Activated naive CD4-positive, alpha-beta T cell treated with anti-CD3 and anti-CD28 coated beads, Interleukin-2, amount 10 ng/mL, durations not matched to agents 7 days and 5 days (primary cell): ENCODE results near the gene CDC27.
"Not testable (repeated sequence)": the region's sequence is repeated elsewhere in the genome, so short reads cannot be mapped to it uniquely, and the experiment has no call there.

Experiments
- CTCF ChIA-PET: fragments of 350-600 bp; sonication (Branson Sonifier 250); formaldehyde crosslinking; loops from one replicate; lab custom pipeline; 2021; ENCODE audit warnings: antibody characterized with exemption; lab: Charles Lee
- DNase-seq: peaks from one replicate; pipeline ENCODE4 v3.0.0-alpha.2; 2020
- H3K27ac Mint-ChIP-seq: one replicate; pipeline ENCODE4 v1.8.0; 2021; ENCODE audit warnings: mild to moderate bottlenecking, moderate library complexity, mixed read lengths
- H3K27me3 Mint-ChIP-seq: one replicate; pipeline ENCODE4 v1.8.0; 2021; ENCODE audit warnings: mild to moderate bottlenecking, mixed read lengths
- H3K36me3 Mint-ChIP-seq: one replicate; pipeline ENCODE4 v1.8.0; 2021; ENCODE audit warnings: mixed read lengths
- H3K4me1 Mint-ChIP-seq: one replicate; pipeline ENCODE4 v1.8.0; 2021; ENCODE audit warnings: mixed read lengths
- H3K4me3 Mint-ChIP-seq: one replicate; pipeline ENCODE4 v1.8.0; 2021; ENCODE audit warnings: mild to moderate bottlenecking, moderate library complexity, mixed read lengths
- H3K9me3 Mint-ChIP-seq: one replicate; pipeline ENCODE4 v1.8.0; 2021; ENCODE audit warnings: mixed read lengths

The CDC27 gene

GRCh38 chr17:47170710-47171109 lies 18.4 kb downstream of the CDC27 start:
- H3K27me3 Mint-ChIP-seq: no peaks in the 10 kb centered on the region
- H3K4me1 Mint-ChIP-seq: peaks cover 23% of the 10 kb centered on the region
- no peak overlapping the region for H3K27ac Mint-ChIP-seq
- CTCF ChIA-PET: interaction anchor here (0.9 kb wide), 1 partner anchor 66 kb away, joined by 3 read pairs; no protein-coding TSS in a partner anchor
- H3K36me3 Mint-ChIP-seq: peaks cover 46% of the 10 kb centered on the region
- no peak overlapping the region for H3K4me3 Mint-ChIP-seq
- no peak for DNase-seq
- H3K9me3 Mint-ChIP-seq: no peaks in the 10 kb centered on the region

DNA sequence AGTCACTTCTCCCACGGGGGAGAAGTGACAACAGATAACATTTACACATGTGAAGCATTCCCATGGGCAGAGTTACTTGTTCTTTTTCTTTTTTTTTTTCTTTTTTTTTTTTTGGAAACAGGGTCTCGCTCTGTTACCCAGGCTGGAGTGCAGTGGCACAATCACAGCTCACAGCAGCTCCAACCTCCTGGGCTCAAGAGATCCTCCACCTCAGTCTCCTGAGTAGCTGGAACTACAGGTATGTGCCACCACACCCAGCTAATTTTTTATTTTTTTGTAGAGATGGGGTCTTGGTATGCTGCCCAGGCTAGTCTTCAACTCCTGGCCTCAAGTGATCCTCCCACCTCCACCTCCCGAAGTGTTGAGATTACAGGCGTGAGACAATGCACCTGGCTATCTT lies 20.2 kb downstream of the CDC27 start:
- DNase-seq, CTCF ChIA-PET, H3K4me3 Mint-ChIP-seq, H3K9me3 Mint-ChIP-seq, H3K27ac Mint-ChIP-seq, H3K27me3 Mint-ChIP-seq: not testable (repeated sequence)
- Mint-ChIP-seq H3K4me1 (peaks cover 13% of the 10 kb centered on the region), H3K36me3 (peaks cover 47% of the 10 kb centered on the region)

DNA sequence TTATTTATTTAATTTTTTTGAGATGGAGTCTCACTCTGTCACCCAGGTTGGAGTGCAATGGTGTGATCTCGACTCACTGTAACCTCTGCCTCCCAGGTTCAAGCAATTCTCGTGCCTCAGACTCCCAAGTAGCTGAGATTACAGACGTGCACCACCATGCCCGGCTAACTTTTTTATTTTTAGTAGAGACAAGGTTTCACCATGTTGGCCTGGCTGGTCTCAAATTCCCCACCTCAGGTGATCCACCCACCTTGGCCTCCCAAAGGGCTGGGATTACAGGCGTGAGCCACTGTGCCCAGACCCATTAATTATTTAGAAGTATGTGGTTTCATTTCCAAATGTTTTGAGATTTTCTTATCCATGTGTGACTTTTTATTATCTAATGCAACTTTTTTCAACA lies 22.2 kb downstream of the CDC27 start:
- DNase-seq, H3K4me3 Mint-ChIP-seq, CTCF ChIA-PET, H3K9me3 Mint-ChIP-seq, H3K27ac Mint-ChIP-seq, H3K27me3 Mint-ChIP-seq: not testable (repeated sequence)
- Mint-ChIP-seq H3K36me3 (peaks cover 56% of the 10 kb centered on the region), H3K4me1 (peaks cover 14% of the 10 kb centered on the region)

DNA sequence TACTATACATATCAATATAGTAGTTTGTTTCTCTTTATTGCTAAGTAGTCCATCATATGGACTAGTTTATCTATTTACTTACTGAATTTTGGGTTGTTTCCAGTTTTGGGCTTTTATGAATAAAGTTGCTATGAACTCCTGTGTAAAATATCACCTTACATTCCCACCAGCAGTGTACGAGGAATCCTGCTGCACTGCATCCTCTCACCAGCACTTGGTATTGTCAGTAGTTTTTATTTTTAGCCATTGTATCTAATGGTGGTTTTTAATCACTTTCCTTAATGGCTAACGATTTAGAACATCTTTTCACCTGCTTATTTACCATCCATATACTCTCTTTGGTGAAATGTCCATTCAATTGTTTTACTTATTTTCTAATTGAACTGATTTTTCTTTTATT lies 24.0 kb downstream of the CDC27 start:
- no peak overlapping the region for H3K4me3 Mint-ChIP-seq
- CTCF ChIA-PET: interaction anchor here (0.8 kb wide), 1 partner anchor 35 kb away, joined by 3 read pairs; no protein-coding TSS in a partner anchor
- peaks cover 57% of the 10 kb centered on the region for H3K36me3 Mint-ChIP-seq
- H3K9me3 Mint-ChIP-seq: no peaks in the 10 kb centered on the region
- H3K27me3 Mint-ChIP-seq: no peaks in the 10 kb centered on the region
- peaks cover 12% of the 10 kb centered on the region for H3K4me1 Mint-ChIP-seq
- no peak for DNase-seq
- no peak overlapping the region for H3K27ac Mint-ChIP-seq

GRCh38 chr17:47164263-47164662 lies 24.8 kb downstream of the CDC27 start:
- H3K27ac Mint-ChIP-seq: no peak overlapping the region
- peaks cover 11% of the 10 kb centered on the region for H3K4me1 Mint-ChIP-seq
- H3K9me3 Mint-ChIP-seq: no peaks in the 10 kb centered on the region
- H3K4me3 Mint-ChIP-seq: no peak overlapping the region
- DNase-seq: no peak
- no peaks in the 10 kb centered on the region for H3K27me3 Mint-ChIP-seq
- CTCF ChIA-PET: interaction anchor here (0.8 kb wide), 1 partner anchor 36 kb away, joined by 3 read pairs; no protein-coding TSS in a partner anchor
- H3K36me3 Mint-ChIP-seq: peaks cover 55% of the 10 kb centered on the region

DNA sequence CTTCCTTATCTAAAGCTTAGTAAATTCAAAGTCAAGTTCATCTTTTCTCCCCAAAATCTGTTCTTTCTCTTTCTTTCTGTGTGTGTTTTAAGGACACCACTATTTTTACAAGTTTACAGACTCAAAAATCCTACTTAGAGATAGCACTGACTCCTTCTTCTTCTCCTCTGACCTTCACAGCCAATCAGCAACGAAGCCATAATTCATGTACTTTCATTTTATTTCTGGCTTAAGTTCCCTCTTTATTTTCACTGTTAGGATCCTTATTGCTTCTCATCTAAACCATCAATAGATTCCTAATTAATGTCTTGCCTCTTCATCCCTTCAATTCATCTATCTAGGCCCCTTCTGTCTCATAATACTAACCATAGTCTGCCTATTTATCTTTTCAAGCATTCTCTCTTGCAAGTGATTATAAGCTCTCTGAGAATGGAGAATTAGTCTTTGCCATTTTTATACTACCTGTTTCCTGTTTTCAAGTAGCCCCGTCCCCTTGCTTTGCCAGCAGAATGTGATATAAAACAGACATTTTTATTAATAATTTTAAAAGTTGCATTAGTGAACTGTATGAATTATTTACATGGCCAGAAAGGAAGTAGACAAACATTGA lies 27.0 kb downstream of the CDC27 start:
- H3K27ac Mint-ChIP-seq: peak overlapping the region; percentile 30
- H3K4me1 Mint-ChIP-seq: peaks cover 12% of the 10 kb centered on the region
- H3K27me3 Mint-ChIP-seq: no peaks in the 10 kb centered on the region
- H3K9me3 Mint-ChIP-seq: no peaks in the 10 kb centered on the region
- peaks cover 47% of the 10 kb centered on the region for H3K36me3 Mint-ChIP-seq
- H3K4me3 Mint-ChIP-seq: peak overlapping the region; percentile 27
- DNase-seq: no peak
- CTCF ChIA-PET: no interaction called here

GRCh38 chr17:47159315-47159714 lies 29.8 kb downstream of the CDC27 start:
- Mint-ChIP-seq H3K4me3 (no peak overlapping the region), H3K27ac (no peak overlapping the region), H3K9me3 (no peaks in the 10 kb centered on the region), H3K27me3 (no peaks in the 10 kb centered on the region), H3K4me1 (peaks cover 13% of the 10 kb centered on the region), H3K36me3 (peaks cover 49% of the 10 kb centered on the region)
- CTCF ChIA-PET: no interaction called here
- DNase-seq: no peak

DNA sequence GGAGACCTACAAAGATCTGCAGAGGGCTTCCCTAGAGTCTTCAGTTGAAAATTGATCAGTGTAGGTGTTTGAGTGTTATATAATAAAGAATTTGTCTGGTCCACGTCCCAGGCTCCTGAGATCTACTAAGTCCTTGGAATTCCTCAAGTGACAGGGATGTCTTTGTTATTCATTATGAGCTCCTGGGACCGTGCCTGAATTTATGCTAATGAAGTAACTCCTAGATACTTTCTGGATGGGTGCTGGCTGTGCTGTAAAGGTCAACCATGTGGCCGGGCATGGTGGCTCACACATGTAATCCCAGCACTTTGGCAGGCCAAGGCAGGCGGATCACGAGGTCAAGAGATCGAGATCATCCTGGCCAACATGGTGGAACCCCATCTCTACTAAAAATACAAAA lies 43.7 kb downstream of the CDC27 start:
- peaks cover 42% of the 10 kb centered on the region for H3K36me3 Mint-ChIP-seq
- H3K27ac Mint-ChIP-seq: peak overlapping the region; percentile 67
- no peaks in the 10 kb centered on the region for H3K4me1 Mint-ChIP-seq
- no peak for DNase-seq
- H3K9me3 Mint-ChIP-seq: no peaks in the 10 kb centered on the region
- H3K27me3 Mint-ChIP-seq: no peaks in the 10 kb centered on the region
- CTCF ChIA-PET: interaction anchor here (1.1 kb wide), 1 partner anchor 59 kb away, joined by 3 read pairs; no protein-coding TSS in a partner anchor
- H3K4me3 Mint-ChIP-seq: no peak overlapping the region

GRCh38 chr17:47135235-47135634 lies 53.9 kb downstream of the CDC27 start:
- H3K27ac Mint-ChIP-seq: peak overlapping the region; percentile 25
- CTCF ChIA-PET: no interaction called here
- DNase-seq: no peak
- peaks cover 3% of the 10 kb centered on the region for H3K4me1 Mint-ChIP-seq
- no peaks in the 10 kb centered on the region for H3K27me3 Mint-ChIP-seq
- H3K4me3 Mint-ChIP-seq: no peak overlapping the region
- peaks cover 48% of the 10 kb centered on the region for H3K36me3 Mint-ChIP-seq
- H3K9me3 Mint-ChIP-seq: no peaks in the 10 kb centered on the region

- H3K36me3 Mint-ChIP-seq: peaks cover 44% of the 10 kb centered on the region
- H3K9me3 Mint-ChIP-seq, H3K4me1 Mint-ChIP-seq, H3K4me3 Mint-ChIP-seq, H3K27me3 Mint-ChIP-seq, H3K27ac Mint-ChIP-seq, DNase-seq: not testable (repeated sequence)
- CTCF ChIA-PET: interaction anchor here (1.1 kb wide), 1 partner anchor 181 kb away, joined by 3 read pairs; no protein-coding TSS in a partner anchor
Observed at GRCh38 chr17:47134354-47134753, 54.7 kb downstream of the CDC27 start.

DNA sequence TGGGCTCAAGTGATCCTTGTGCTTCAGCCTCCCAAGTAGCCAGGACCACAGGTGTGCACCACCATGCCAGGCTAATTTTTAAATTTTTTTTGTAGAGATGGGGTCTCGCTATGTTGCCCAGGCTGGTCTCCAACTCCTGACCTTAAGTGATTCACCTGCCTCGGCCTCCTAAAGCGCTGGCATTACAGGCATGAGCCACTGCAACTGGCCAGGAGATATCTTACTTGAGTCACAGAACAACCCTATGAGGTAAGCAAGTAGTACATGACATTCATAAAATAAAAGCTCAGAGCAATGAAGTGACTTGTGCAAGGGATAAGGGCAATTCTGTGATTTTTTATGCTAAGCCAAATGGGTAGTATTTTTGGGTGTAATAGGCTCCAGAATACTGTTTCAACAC lies 57.3 kb downstream of the CDC27 start:
- no peaks in the 10 kb centered on the region for H3K9me3 Mint-ChIP-seq
- no peak overlapping the region for H3K4me3 Mint-ChIP-seq
- no peak for DNase-seq
- H3K27ac Mint-ChIP-seq: no peak overlapping the region
- peaks cover 34% of the 10 kb centered on the region for H3K36me3 Mint-ChIP-seq
- CTCF ChIA-PET: no interaction called here
- no peaks in the 10 kb centered on the region for H3K27me3 Mint-ChIP-seq
- H3K4me1 Mint-ChIP-seq: peaks cover 3% of the 10 kb centered on the region

- H3K4me3 Mint-ChIP-seq, H3K27ac Mint-ChIP-seq, H3K27me3 Mint-ChIP-seq, H3K9me3 Mint-ChIP-seq, H3K4me1 Mint-ChIP-seq, DNase-seq, CTCF ChIA-PET: not testable (repeated sequence)
- H3K36me3 Mint-ChIP-seq: peaks cover 27% of the 10 kb centered on the region
Observed at GRCh38 chr17:47126835-47127234, 62.3 kb downstream of the CDC27 start.

GRCh38 chr17:47123262-47123661 lies 65.8 kb downstream of the CDC27 start:
- H3K36me3 Mint-ChIP-seq: peaks cover 35% of the 10 kb centered on the region
- CTCF ChIA-PET: interaction anchor here (1.5 kb wide), 1 partner anchor 181 kb away, joined by 3 read pairs; no protein-coding TSS in a partner anchor
- H3K27ac Mint-ChIP-seq, H3K27me3 Mint-ChIP-seq, H3K4me3 Mint-ChIP-seq, H3K4me1 Mint-ChIP-seq, DNase-seq, H3K9me3 Mint-ChIP-seq: not testable (repeated sequence)

GRCh38 chr17:47120521-47121095 lies 68.5 kb downstream of the CDC27 start:
- CTCF ChIA-PET: interaction anchor here (0.6 kb wide), 1 partner anchor 25 kb away, joined by 3 read pairs; no protein-coding TSS in a partner anchor
- DNase-seq: no peak
- no peak overlapping the region for H3K4me3 Mint-ChIP-seq
- H3K9me3 Mint-ChIP-seq: no peaks in the 10 kb centered on the region
- H3K36me3 Mint-ChIP-seq: peaks cover 31% of the 10 kb centered on the region
- H3K27ac Mint-ChIP-seq: no peak overlapping the region
- no peaks in the 10 kb centered on the region for H3K4me1 Mint-ChIP-seq
- no peaks in the 10 kb centered on the region for H3K27me3 Mint-ChIP-seq
